ENCODE data around the gene PHC3.

Gene PHC3

GRCh38 chr3:170083343-170083742, 98.2 kb downstream of the PHC3 start:
- ChIA-PET CTCF (no interaction called here), POLR2A (no interaction called here)
- TF ChIP-seq FOXA1 (IDR thresholded peaks at IDR 0.05) (no peak), FOXM1 (IDR thresholded peaks at IDR 0.05; ENCODE audit: borderline replicate concordance) (no peak), NFRKB (IDR thresholded peaks at IDR 0.05) (no peak), SP1 (IDR thresholded peaks at IDR 0.05) (no peak), ARNT (IDR thresholded peaks at IDR 0.05) (no peak), ELF4 (IDR thresholded peaks at IDR 0.05) (no peak), BHLHE40 (IDR thresholded peaks at IDR 0.05; ENCODE audit: borderline replicate concordance) (no peak)
- no peak for DNase-seq (ENCODE audit: extremely low spot score)

GRCh38 chr3:170081079-170081741, 100.3 kb downstream of the PHC3 start:
- CTCF ChIA-PET = no interaction called here
- TF ChIP-seq PKNOX1 (IDR thresholded peaks at IDR 0.05) = peak; percentile 60
- TF ChIP-seq LEF1 (IDR thresholded peaks at IDR 0.05; ENCODE audit: borderline replicate concordance) = no peak
- TF ChIP-seq BHLHE40 (IDR thresholded peaks at IDR 0.05; ENCODE audit: borderline replicate concordance) = no peak
- DNase-seq (ENCODE audit: extremely low spot score) = no peak
- POLR2A ChIA-PET = no interaction called here

GRCh38 chr3:170080605-170081004, 100.9 kb downstream of the PHC3 start:
- DNase-seq (ENCODE audit: extremely low spot score) = no peak
- no peak for TF ChIP-seq CTBP1 (IDR thresholded peaks at IDR 0.05; ENCODE audit: borderline replicate concordance)
- no peak for TF ChIP-seq NFRKB (IDR thresholded peaks at IDR 0.05)
- no peak for TF ChIP-seq L3MBTL2 (conservative IDR thresholded peaks at IDR 0.05)
- no peak for TF ChIP-seq PKNOX1 (IDR thresholded peaks at IDR 0.05)
- no peak for TF ChIP-seq ZNF384 (IDR thresholded peaks at IDR 0.05)
- no peak for TF ChIP-seq FOXA1 (IDR thresholded peaks at IDR 0.05)
- TF ChIP-seq BHLHE40 (IDR thresholded peaks at IDR 0.05; ENCODE audit: borderline replicate concordance) = no peak
- TF ChIP-seq FOXK2 (IDR thresholded peaks at IDR 0.05) = no peak
- no peak for TF ChIP-seq LEF1 (IDR thresholded peaks at IDR 0.05; ENCODE audit: borderline replicate concordance)
- no peak for TF ChIP-seq TARDBP (IDR thresholded peaks at IDR 0.05)
- no peak for TF ChIP-seq ARNT (IDR thresholded peaks at IDR 0.05)
- no peak for TF ChIP-seq SUZ12 (IDR thresholded peaks at IDR 0.05)
- ChIA-PET CTCF (no interaction called here), POLR2A (no interaction called here)

- CTCF ChIA-PET = interaction anchor here (0.8 kb wide), 1 partner anchor 731 kb away, joined by 3 read pairs; no protein-coding TSS in a partner anchor
- POLR2A ChIA-PET = no interaction called here
- TF ChIP-seq FOXM1 (IDR thresholded peaks at IDR 0.05; ENCODE audit: borderline replicate concordance) = no peak
- no peak for TF ChIP-seq FOXA1 (IDR thresholded peaks at IDR 0.05)
- no peak for TF ChIP-seq CTBP1 (IDR thresholded peaks at IDR 0.05; ENCODE audit: borderline replicate concordance)
- no peak for TF ChIP-seq HDGF (IDR thresholded peaks at IDR 0.05; ENCODE audit: borderline replicate concordance)
- no peak for TF ChIP-seq NFRKB (IDR thresholded peaks at IDR 0.05)
- TF ChIP-seq ELF4 (IDR thresholded peaks at IDR 0.05) = no peak
- TF ChIP-seq ZNF384 (IDR thresholded peaks at IDR 0.05) = no peak
- no peak for TF ChIP-seq TARDBP (IDR thresholded peaks at IDR 0.05)
- no peak for TF ChIP-seq L3MBTL2 (conservative IDR thresholded peaks at IDR 0.05)
- DNase-seq (ENCODE audit: extremely low spot score) = no peak
Measured at GRCh38 chr3:170079536-170080165, 101.9 kb downstream of the PHC3 start.

- ChIA-PET CTCF (interaction anchor here (0.8 kb wide), 1 partner anchor 732 kb away, joined by 3 read pairs; no protein-coding TSS in a partner anchor), POLR2A (no interaction called here)
- TF ChIP-seq TARDBP (IDR thresholded peaks at IDR 0.05) = no peak
- no peak for TF ChIP-seq CTBP1 (IDR thresholded peaks at IDR 0.05; ENCODE audit: borderline replicate concordance)
- no peak for TF ChIP-seq LEF1 (IDR thresholded peaks at IDR 0.05; ENCODE audit: borderline replicate concordance)
- no peak for TF ChIP-seq PKNOX1 (IDR thresholded peaks at IDR 0.05)
- TF ChIP-seq FOXK2 (IDR thresholded peaks at IDR 0.05) = no peak
- no peak for TF ChIP-seq SUZ12 (IDR thresholded peaks at IDR 0.05)
- no peak for TF ChIP-seq ELF4 (IDR thresholded peaks at IDR 0.05)
- TF ChIP-seq FOXM1 (IDR thresholded peaks at IDR 0.05; ENCODE audit: borderline replicate concordance) = no peak
- TF ChIP-seq ZNF384 (IDR thresholded peaks at IDR 0.05) = no peak
- no peak for TF ChIP-seq L3MBTL2 (conservative IDR thresholded peaks at IDR 0.05)
- no peak for TF ChIP-seq NFRKB (IDR thresholded peaks at IDR 0.05)
- no peak for TF ChIP-seq BHLHE40 (IDR thresholded peaks at IDR 0.05; ENCODE audit: borderline replicate concordance)
- TF ChIP-seq HDGF (IDR thresholded peaks at IDR 0.05; ENCODE audit: borderline replicate concordance) = no peak
- TF ChIP-seq SP1 (IDR thresholded peaks at IDR 0.05) = no peak
- no peak for TF ChIP-seq FOXA1 (IDR thresholded peaks at IDR 0.05)
- TF ChIP-seq ARNT (IDR thresholded peaks at IDR 0.05) = no peak
- no peak for DNase-seq (ENCODE audit: extremely low spot score)
Measured at GRCh38 chr3:170078620-170079281, 102.8 kb downstream of the PHC3 start.

- no peak for TF ChIP-seq ZNF384 (IDR thresholded peaks at IDR 0.05)
- no peak for TF ChIP-seq L3MBTL2 (conservative IDR thresholded peaks at IDR 0.05)
- TF ChIP-seq ARNT (IDR thresholded peaks at IDR 0.05) = no peak
- no peak for TF ChIP-seq BHLHE40 (IDR thresholded peaks at IDR 0.05; ENCODE audit: borderline replicate concordance)
- no peak for TF ChIP-seq PKNOX1 (IDR thresholded peaks at IDR 0.05)
- no peak for TF ChIP-seq NFRKB (IDR thresholded peaks at IDR 0.05)
- TF ChIP-seq FOXM1 (IDR thresholded peaks at IDR 0.05; ENCODE audit: borderline replicate concordance) = no peak
- no peak for TF ChIP-seq ELF4 (IDR thresholded peaks at IDR 0.05)
- TF ChIP-seq SUZ12 (IDR thresholded peaks at IDR 0.05) = no peak
- TF ChIP-seq HDGF (IDR thresholded peaks at IDR 0.05; ENCODE audit: borderline replicate concordance) = no peak
- no peak for TF ChIP-seq SP1 (IDR thresholded peaks at IDR 0.05)
- TF ChIP-seq FOXK2 (IDR thresholded peaks at IDR 0.05) = no peak
- no peak for TF ChIP-seq CTBP1 (IDR thresholded peaks at IDR 0.05; ENCODE audit: borderline replicate concordance)
- no peak for TF ChIP-seq LEF1 (IDR thresholded peaks at IDR 0.05; ENCODE audit: borderline replicate concordance)
- ChIA-PET POLR2A (no interaction called here), CTCF (no interaction called here)
- no peak for DNase-seq (ENCODE audit: extremely low spot score)
Measured at GRCh38 chr3:170077361-170077760, 104.2 kb downstream of the PHC3 start.
